Loucy (cell line): Measurements from ENCODE around the gene DCUN1D3.
"Not testable (repeated sequence)": the region's sequence is repeated elsewhere in the genome, so short reads cannot be mapped to it uniquely, and the experiment has no call there.

ENCODE experiments used
- CTCF ChIP-seq: fragments of 200-600 bp; sonication (generic); conservative IDR thresholded peaks from 2 replicates; pipeline ENCODE4 v1.5.1; 2014; ENCODE audit warnings: mild to moderate bottlenecking, antibody characterized with exemption, low read length
- EZH2phosphoT487 ChIP-seq: fragments of 200-600 bp; IDR thresholded peaks from 2 replicates; pipeline ENCODE4 v1.6.1; 2018; ENCODE audit warnings: antibody characterized with exemption, mild to moderate bottlenecking, moderate library complexity, borderline replicate concordance

- TF ChIP-seq CTCF, EZH2phosphoT487: not testable (repeated sequence)
Measured at GRCh38 chr16:20805684-20806167, 94.4 kb downstream of the DCUN1D3 start.
